ENCODE measurements around the gene PLEKHM3. TPM values are rescaled to one million over a fixed set of nuclear protein-coding genes. Genes with fewer than 3 reads are reported as not detected.

PLEKHM3 gene
- total and polyA plus RNA-seq, 2 experiments from 2014 or later: 6.7 to 8.0 TPM

DNA sequence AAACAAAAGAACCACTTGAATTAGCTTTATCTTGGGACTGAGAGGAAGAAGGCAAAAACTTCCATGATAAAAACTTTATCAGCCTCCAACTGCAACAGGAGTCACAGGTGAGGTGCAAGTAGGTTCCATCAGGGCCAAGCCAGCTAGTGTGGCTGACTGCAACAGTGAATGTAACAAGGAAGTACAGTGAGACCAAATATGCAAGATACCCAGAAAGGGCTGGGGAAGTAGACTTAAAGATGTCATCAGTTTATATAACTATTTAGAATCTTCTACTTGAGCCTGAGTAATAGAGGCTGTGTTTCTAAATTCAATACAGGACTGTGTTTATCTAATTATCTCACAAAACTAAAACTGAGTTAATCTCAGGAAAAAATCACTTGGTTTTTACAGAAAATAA lies 14.8 kb downstream of the PLEKHM3 start:
- no peaks in the 10 kb centered on the region for H3K27me3 ChIP-seq
- peaks cover 11% of the 10 kb centered on the region for H3K4me1 ChIP-seq (ENCODE audit: low read depth)
- no peaks in the 10 kb centered on the region for H3K36me3 ChIP-seq
- H3K9me3 ChIP-seq (ENCODE audit: low read depth): no peaks in the 10 kb centered on the region
- DNase-seq (ENCODE audit: low read depth in 1 of 2, low spot score in 1 of 2): no peak
- no peak for TF ChIP-seq CTCF (IDR thresholded peaks at IDR 0.05; ENCODE audit: low read depth, low read length)
- no peak overlapping the region for H3K27ac ChIP-seq
- no peak overlapping the region for H3K4me3 ChIP-seq

DNA sequence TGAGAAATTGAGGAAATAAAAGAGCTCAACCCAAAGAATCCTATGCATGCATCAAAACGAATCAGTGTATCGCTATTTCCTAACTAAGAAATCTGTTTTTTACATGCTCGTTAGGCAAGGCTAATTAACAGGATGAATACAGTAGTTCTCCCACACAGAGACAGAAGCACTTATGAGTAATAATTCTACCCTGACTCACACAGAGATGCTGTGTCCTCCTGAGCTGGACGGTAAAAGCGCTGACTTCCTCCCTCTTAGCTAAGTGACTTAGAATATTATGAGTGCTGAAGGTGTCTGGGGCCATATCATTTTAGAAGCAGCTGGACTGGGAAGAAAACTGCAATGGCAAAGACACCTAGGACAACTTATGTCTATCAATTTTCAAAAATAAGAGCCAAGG lies 18.5 kb downstream of the PLEKHM3 start:
- Histone ChIP-seq H3K36me3 (no peaks in the 10 kb centered on the region), H3K27ac (no peak overlapping the region), H3K9me3 (ENCODE audit: low read depth) (no peaks in the 10 kb centered on the region), H3K4me1 (ENCODE audit: low read depth) (peaks cover 15% of the 10 kb centered on the region), H3K27me3 (no peaks in the 10 kb centered on the region), H3K4me3 (no peak overlapping the region)
- no peak for TF ChIP-seq CTCF (IDR thresholded peaks at IDR 0.05; ENCODE audit: low read depth, low read length)
- DNase-seq (ENCODE audit: low read depth in 1 of 2, low spot score in 1 of 2): no peak

- DNase-seq (ENCODE audit: low read depth in 1 of 2, low spot score in 1 of 2): no peak
- TF ChIP-seq CTCF (IDR thresholded peaks at IDR 0.05; ENCODE audit: low read depth, low read length): no peak
- Histone ChIP-seq H3K36me3 (no peaks in the 10 kb centered on the region), H3K4me3 (no peak overlapping the region), H3K4me1 (ENCODE audit: low read depth) (peaks cover 20% of the 10 kb centered on the region), H3K27me3 (no peaks in the 10 kb centered on the region), H3K9me3 (ENCODE audit: low read depth) (no peaks in the 10 kb centered on the region), H3K27ac (no peak overlapping the region)
These were observed 19.0 kb downstream of the PLEKHM3 start for GRCh38 chr2:208006337-208006736.

DNA sequence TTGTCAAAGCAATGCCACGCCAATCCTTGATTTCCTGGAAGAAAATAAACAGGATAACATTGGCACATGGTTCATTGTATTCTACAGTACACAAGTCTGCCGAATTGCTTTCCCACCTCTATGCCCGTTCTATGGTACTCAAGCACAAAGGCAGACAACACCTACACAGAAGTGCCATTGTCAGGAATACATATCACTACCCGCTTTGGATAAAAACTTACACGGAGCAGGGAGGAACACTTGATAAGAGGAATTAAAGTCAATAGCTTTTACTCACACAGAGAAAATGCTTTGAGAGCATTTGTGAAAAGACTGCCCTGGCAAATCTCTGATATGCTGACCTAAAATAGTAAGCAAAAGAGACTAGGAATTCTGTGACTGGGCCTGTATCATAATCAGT lies 23.4 kb downstream of the PLEKHM3 start:
- peak overlapping the region; percentile 81 for H3K27ac ChIP-seq
- no peak for TF ChIP-seq CTCF (IDR thresholded peaks at IDR 0.05; ENCODE audit: low read depth, low read length)
- peaks cover 20% of the 10 kb centered on the region for H3K4me1 ChIP-seq (ENCODE audit: low read depth)
- no peak overlapping the region for H3K4me3 ChIP-seq
- no peak for DNase-seq (ENCODE audit: low read depth in 1 of 2, low spot score in 1 of 2)
- H3K9me3 ChIP-seq (ENCODE audit: low read depth): no peaks in the 10 kb centered on the region
- H3K36me3 ChIP-seq: no peaks in the 10 kb centered on the region
- no peaks in the 10 kb centered on the region for H3K27me3 ChIP-seq

DNA sequence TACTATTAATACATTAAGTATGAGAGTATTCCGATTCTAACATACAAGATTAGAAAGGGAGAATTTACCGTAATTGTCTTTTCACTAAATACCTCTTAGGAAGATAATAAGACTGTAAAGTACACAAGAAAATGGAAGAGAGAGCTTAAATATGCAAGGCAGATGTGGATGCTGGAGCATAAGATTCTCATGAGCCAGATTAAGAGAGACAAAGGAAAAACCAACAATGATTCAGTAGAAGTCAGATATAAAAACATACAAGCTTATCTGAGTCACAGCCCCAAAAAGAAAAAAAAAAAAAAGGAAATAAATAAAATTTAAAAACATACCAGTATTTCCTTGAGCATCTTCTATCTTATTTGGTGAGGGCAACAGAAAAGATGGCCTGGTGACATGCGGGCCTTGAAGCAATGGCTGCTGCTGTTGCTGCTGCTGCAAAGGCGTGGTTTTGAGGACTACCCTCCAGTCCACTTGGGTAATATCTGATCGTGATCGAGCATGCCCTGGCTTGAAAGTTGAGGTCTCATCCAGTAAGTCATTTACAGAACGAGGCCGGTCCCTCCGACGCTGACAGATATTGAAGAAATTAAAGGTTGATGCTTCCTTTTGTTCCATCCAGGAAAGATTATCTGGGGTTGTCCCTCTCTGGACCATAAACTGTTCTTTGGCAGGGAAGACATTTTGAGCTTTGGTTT lies 24.5 kb downstream of the PLEKHM3 start:
- Histone ChIP-seq H3K27me3 (no peaks in the 10 kb centered on the region), H3K4me1 (ENCODE audit: low read depth) (peaks cover 11% of the 10 kb centered on the region), H3K9me3 (ENCODE audit: low read depth) (no peaks in the 10 kb centered on the region), H3K36me3 (no peaks in the 10 kb centered on the region), H3K27ac (no peak overlapping the region), H3K4me3 (no peak overlapping the region)
- no peak for TF ChIP-seq CTCF (IDR thresholded peaks at IDR 0.05; ENCODE audit: low read depth, low read length)
- no peak for DNase-seq (ENCODE audit: low read depth in 1 of 2, low spot score in 1 of 2)
